ENCODE results near the gene LAMB4.

LAMB4 gene

GRCh38 chr7:107993891-107994291, 136.3 kb downstream of the LAMB4 start:
- DNase-seq = no peak

- no peak for DNase-seq
These were observed 140.4 kb downstream of the LAMB4 start for GRCh38 chr7:107989618-107990373.

DNA sequence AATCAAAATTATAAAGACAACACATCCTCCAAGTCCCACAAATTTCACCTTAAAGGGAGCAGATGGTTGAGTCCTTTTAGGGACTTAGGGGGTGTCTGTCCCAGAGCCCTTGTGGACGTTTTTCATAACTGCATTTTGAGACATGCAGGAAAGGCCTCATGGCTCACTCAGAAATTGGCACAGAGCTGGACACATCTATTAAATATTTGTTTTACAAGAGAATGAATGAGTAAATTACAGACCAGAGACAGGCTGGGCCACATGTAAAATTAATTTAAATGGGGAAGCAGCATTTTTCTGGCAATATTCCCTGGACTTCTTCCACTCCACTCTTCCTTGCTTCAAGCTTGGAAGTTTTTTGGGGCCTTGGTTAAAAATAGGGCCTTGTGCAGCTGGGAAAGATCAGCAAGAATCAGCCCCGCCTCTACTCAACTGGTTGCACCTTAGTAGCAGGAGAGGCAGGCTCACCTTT, 147.2 kb downstream of the LAMB4 start:
- DNase-seq = no peak

GRCh38 chr7:107982042-107982840, 147.9 kb downstream of the LAMB4 start:
- no peak for DNase-seq

GRCh38 chr7:107981466-107981865, 148.7 kb downstream of the LAMB4 start:
- no peak for DNase-seq

DNA sequence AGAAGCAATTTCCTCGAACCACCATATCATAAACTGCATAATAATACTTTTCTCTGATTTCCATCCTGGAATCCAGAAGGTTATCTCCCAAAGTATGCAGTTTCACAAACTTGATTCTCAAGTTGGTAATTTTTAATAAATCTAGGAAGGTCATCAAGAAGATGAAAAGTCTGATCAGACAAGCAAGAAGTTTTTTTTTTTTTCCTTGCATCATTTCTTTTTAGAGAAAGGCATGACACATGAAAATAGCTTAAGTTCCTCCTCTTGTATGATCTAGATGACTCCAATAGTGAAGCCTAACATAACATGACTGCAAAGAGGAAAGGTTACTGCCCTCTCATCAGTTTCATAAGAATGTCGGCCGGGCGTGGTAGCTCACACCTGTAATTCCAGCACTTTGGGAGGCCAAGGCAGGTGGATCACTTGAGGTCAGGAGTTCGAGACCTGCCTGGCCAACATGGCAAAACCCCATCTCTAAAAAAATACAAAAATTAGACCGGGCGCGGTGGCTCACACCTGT, 149.4 kb downstream of the LAMB4 start:
- DNase-seq = no peak

- DNase-seq = no peak
These were observed 150.0 kb downstream of the LAMB4 start for GRCh38 chr7:107980171-107980570.

DNA sequence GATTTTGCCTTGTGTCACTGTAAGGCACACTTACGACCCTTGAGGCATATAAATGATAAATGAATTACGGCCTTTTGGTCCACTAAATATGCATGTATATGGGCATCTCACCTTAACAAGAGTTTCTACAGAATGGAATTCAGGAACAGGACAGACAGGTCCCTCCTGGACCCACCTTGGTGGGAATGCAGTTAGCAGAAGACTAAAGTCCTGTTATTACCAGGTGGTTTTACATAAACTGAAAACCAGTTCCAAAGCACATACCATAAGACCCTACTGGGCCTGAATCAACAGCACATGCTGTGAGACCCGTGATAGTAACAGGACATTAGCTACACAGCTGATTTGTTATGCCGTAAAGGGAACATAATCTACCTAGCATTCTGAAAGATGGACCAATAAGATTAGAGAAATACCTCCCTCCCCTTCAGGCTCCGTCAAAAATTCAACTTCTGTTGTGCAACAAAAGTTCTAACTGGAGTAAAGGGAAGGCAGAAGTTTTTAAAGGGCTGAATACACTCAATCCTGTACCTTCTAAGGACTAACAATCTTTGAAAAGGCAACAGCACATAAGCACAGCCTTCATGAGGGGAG, 151.2 kb downstream of the LAMB4 start:
- DNase-seq = no peak

DNA sequence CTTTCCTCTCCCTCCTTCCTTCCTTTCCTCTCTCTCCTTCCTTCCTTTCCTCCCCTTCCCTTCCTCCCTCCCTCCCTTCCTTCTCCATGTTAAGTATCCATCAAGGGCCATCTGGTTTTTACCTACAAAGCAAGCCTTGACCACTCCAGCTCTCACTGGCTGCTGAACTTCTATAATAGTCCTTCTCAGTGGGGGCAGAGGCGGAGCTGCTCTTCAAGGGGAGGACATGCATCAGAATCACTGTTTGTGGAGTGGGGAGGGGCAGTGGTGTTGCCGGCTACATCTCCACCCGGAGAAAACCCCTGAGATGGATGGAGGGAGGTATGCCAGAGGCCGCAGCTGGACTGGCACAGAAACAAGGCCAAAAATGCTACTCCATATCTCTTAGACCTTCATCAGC, 153.1 kb downstream of the LAMB4 start:
- no peak for DNase-seq

DNA sequence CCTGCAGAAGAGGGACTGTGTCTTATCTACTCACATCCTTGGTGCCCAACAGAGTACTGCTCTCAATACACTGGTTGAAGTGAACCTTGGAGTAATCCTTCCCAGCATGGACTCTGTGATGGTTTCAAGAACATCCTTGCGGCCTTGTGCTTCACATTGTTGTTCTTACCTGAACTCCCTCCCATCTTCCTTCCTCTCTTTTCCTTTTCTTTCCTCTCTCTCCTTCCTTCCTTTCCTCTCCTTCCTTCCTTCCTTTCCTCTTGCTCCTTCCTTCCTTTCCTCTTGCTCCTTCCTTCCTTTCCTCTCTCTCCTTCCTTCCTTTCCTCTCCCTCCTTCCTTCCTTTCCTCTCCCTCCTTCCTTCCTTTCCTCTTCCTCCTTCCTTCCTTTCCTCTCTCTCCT, 153.5 kb downstream of the LAMB4 start:
- DNase-seq = no peak

DNA sequence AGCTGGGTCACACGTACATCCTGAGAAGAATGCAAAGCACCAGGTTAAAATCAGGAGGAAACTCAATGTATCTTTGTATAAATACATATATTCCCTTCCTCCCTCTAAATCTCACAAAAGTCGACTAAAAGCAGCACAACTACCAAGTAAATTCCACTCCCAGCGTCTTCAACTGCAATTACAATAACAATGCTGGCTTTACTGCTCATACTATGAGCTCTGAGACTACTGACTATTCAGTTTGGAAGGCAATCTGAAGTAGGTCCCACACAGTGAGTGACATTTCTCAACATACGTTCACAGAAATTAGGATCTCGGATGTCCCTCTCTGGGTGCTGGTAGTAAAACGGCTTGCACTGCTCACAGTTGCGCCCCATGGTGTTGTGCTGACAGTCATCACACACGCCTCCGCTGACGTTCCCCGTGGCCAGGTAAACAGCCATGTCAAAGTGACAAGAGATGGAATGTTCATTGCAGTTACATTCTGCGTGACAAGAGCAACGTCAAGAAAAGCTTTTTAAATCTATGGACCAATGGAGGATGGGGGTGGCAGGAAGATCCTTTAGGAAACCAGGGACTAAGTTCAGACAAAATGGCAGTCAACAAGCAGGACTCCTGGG, 154.7 kb downstream of the LAMB4 start:
- DNase-seq = no peak

DNA sequence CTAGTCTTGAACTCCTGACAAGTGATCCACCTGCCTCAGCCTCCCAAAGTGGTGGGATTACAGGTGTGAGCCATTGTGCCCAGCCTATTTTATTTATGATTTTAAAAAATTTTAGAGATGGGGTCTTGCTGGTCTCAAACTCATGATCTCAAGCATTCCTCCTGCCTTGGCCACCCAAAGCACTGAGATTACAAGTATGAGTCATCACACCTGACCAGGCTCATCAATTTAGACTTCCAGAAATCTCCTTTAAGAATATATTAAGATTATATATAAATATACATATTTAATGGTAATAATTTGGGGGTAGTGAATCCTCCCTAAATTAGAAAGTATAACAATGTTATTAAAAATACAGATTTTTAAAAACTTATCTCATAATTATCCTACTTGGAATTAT, 156.3 kb downstream of the LAMB4 start:
- no peak for DNase-seq
